ENCODE data around the gene FAM181B.

Gene FAM181B

DNA sequence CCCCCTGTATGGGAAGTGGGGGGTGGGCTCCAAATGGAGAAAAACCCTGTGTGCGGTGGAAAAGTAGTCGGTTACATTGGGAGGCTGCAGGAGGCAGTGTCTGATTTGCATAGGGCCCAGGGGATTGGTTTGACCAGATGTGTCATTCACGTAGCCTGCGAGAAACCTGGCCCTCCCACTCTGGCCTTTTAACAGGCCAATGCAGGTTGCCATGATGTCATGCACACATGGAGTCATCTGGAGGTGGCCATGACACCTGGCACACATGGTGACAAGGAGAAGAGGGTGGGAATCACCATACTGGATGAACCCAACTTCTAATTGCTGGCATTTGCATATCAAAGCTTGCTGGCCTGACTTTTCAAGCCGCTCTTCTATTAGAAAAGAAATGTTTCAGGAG is 50.6 kb downstream of the FAM181B start:
- no peak for DNase-seq (ENCODE audit: low read depth)

DNA sequence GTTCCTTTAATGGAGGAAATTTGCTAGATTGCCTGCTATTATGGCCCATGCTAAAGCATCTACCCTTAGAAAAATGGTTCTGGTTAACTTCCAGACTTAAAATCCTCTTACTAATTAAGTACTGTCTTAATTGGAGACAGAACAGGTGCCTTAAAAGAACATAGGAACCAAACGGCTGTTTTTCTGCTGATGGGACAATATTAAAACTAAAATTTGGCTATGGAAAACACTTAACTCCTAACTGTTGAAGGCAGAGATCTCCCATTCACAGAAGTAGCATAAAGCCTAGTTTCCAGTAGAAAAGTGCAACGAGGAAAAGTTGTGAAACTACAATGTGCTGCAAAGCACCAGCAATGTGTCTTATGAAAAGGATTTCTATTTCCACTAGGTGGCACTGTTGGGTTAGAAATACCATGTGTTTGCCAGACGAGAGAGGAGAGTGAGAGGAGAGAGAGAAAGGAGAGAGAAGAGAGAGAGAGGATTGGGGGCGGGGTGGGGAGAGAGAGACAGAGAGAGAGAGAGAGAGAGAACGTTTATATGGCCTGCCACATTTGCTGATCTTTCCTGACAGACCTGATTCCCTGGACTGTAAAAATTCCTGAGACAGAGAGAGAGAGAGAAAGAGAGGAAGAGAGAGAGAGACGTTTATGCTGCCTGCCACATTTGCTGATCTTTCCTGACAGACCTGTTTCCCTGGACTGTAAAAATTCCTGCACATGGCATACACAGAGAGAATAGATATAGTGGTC is 51.5 kb downstream of the FAM181B start:
- DNase-seq (ENCODE audit: low read depth), result no peak

DNA sequence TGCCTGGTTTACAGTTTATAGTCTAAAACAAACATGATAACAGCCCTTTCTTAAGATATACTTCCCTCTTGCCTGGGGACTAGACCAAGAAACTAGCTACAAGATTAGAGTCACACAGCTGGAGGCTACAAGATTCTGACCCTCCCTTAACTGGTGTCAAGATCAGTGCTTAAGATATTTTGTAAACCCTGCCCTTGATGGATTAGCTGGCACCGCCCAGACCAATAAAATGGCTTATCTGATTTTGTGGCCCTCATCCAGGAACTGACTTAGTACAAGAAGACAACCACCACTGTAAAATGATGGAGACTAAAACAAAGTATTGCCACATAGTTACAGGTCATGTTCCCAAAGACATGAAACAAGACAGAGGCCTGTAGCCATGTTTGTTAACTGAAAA is 53.4 kb downstream of the FAM181B start:
- DNase-seq (ENCODE audit: low read depth), result no peak
